GM19324 (cell line): ENCODE measurements around the gene LIX1L.

Experiments used
- ATAC-seq: cut with Tn5 transposase; IDR thresholded peaks from one replicate; pipeline ENCODE4 v1.9.1; 2021; ENCODE audit warnings: mild to moderate bottlenecking, moderate library complexity; ENCODE audit not compliant: unreplicated experiment, low FRiP score

Gene LIX1L

DNA sequence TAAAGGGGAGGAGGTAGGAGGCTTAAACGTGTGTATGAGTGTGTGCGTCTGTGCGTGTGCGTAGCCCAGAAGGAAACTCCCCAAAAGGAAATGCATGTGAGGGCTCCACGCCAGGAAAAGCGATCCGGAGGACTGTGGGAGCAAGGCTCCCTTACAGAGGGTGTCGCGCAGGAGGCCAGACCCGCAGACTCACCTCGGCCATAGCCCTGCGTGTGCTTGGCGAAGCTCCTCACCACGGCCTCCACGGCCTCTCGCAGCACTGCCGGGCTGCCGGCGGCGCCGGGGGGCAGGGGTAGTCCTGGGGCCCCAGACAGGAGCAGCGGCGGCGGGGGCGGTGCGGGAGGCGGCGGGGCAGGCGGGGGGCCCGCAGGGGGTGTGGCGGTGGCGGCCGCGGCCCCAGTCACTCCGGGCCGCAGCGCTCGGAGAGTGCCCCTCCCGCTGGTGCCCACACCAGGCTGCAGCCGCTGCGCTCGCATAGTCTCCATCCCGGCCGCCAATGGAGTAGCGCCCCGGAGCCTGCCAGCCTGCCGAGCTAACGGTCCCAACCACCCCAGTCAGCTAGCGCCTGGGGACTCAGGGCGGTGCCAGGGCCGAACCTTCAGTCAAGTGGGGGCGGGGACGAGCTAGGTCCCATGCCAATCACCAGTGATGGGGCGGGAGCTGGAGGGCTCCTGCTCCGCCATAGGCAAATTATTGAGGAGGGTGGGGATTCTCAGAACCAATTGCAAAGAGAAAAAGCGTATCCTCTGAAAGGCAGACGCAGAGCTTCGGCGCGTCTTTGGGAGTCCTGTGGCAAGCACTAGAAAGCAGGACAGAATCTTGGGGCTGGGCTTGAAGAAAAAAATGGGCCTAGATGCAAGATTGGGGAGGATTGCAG, at the start of gene LIX1L:
TSS of gene LIX1L (minus strand) at position 575 of the 877 bp plus-strand sequence. CDS start at position 485, 90 bp downstream.
- ATAC-seq, result peak; percentile 91

DNA sequence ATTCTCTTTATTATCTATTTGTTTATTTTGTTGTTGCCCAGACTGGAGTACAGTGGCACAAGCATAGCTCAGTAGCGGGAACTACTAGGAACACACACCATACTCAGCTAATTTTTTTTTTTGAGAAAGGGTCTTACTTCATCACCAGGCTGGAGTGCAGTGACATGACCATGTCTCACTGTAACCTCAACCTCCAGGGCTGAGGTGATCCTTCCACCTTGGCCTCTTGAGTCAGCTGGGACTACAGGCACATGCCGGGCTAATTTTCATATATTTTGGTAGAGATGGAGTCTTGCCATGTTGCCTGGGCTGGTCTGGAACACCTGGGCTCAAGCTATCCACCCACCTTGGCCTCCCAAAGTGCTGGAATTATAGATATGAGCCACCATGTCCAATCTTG, 43.9 kb upstream of the LIX1L start:
- ATAC-seq, result no peak

DNA sequence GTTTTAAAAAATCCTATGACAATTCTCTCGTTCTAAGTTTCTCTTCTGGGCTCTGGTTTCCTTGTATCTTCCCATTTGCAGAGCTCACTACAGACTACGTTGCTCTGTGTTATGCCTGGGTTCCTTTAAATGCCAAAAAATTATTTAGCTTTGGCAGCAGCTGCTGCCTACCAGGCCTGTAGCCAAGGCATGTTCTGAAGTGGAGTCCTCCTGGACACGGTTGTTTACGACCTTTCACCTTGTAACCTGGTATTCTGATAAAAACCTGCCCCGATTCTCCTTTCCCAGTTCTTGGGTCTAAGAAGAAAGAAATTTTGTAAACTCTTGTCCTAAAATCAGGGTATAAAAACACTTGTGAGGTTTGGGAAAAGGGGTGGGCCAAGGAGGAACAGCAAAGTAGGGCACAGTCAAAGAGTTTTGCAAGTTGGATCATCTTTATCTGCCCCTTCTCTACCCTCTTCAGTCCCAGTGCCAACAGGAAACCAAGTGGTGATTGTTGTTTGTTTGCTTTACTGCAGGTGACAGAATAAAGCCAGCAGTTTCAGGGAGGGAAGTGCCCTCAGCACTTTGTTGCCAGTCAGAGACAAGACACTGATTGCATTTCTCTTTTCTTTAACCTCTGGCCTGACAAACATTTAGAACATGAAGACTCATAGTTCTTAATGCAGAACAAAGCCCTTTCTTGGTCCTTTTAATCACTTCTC, 41.7 kb upstream of the LIX1L start:
- no peak for ATAC-seq

DNA sequence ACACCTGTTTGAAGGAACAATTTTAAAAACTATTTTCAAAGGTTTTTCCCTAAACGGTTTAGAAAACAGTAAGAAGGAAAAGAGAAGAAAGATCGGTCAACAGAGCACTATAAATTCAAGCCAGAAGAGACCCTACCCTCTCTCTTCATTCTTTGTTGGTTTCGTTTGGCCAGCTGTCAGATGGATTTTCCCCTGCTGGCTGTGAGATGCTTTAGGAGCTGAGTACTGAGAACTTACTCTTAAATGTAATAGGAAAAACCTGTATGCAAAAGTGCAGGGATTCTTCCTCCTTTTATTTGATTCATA, 39.9 kb upstream of the LIX1L start:
- ATAC-seq, result no peak

- ATAC-seq, result no peak
Observed at GRCh38 chr1:145997016-145997717, 39.4 kb upstream of the LIX1L start.

DNA sequence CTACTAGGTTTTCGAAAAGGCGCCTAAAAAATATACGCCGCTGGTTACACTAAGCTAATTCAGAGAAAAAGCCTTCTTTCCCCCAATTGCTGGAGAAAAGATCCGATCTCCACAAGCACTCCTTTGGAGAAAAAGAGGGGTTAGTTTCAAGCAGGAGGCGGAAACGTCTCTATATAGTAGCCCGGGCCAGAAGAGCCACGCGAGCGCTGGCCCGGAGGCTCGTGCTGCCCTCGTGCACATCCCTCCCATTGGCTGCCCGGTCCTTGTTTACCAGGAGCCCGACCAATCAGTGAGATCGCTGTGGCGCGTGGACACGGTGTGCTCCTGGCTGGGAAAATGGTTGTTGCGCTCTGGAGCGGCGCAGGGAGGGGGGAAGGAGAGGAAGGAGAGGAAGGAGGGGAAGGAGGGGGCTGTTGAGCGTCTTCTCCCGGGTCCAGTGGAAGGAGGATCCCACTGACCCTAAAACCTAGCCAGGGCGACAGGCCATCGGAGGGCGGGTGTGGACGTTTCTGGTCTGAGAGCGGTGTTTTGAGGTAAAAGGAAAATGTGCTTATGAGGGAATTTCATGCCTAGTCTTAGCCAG, 38.7 kb upstream of the LIX1L start, which contains the start of gene TXNIP:
TSS of gene TXNIP (minus strand) at position 147 of the 583 bp plus-strand sequence. CDS start 313 bp downstream, outside the sequence.
- peak; percentile 90 for ATAC-seq

DNA sequence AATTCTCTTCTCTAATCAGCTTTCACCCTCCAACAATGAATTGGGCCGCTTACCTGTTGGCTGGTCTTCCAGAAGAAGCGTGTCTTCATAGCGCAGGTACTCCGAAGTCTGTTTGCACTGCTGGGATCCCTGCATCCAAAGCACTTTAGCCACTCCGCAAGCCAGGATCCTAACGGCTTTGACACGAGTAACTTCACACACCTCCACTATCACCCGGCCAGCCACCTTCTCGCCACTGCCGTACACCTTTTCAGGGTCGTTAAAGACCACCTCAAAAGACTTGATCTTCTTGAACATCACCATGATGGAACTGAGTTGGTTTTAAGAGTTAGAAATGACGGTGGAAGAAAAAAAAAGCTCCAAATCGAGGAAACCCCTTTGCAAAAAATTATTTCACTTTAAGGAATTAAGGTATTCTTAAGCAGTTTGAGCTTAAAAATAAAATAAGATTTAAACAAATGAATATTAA, 38.2 kb upstream of the LIX1L start:
- ATAC-seq, result no peak

DNA sequence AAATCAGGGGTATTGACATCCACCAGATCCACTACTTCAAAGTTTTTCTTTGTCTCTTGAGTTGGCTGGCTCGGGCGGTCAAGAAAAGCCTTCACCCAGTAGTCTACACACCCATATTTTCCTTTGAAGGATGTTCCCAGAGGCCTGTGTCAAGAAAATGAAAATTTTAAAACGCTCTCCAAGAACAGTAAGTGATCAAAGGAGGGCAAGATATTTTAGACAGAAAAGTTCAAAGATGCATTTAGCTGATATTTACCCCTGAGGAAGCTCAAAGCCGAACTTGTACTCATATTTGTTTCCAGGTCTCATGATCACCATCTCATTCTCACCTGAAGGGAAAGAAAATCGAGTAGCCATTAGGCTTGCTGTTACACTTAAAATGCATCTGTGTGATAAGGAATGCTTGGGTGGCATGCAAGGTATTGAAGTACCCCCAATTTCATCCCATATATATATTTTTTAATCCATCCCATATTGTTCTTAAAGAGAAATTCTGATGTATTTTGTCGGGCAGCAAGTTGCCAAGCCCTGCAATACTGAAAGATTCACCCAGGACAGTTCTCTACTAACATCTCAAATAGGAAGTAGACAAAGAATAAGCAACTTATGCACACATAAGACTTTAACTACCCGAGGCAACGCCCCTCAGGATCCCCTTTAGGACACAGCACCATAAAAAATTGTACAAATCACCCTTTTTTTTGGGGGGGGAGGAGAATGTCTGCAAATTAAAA, 37.5 kb upstream of the LIX1L start:
- ATAC-seq, result no peak

DNA sequence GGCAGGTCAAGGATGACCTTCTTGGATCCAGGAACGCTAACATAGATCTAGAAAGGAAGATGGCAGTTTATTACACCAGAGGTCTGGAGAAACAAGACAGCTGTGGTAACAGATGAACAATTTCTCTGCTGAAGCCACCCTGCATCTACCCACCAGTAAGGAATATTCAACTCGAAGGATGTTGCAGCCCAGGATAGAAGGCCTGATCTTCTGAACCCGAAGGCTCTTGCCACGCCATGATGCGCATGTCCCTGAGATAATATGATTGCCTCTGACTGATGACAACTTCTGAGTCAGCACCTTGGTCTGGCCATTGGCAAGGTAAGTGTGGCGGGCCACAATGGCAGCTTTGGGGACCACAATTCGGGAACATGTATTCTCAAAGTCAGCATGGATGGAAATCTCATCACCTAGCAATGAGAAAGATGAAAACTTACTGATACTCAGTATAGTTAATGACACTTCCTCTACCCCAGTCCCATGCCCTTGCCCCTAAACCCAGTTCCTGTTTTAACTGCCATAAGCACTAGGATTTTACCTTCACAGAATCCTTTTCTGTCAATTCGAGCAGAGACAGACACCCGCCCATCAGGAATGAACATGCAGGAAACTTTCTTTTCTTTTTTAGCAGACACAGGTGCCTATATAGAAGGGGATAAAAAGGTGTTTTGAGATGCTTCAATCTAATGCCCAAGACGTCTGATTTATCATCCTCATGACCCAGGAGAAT, 36.7 kb upstream of the LIX1L start:
- no peak for ATAC-seq

- no peak for ATAC-seq
Observed at GRCh38 chr1:145993618-145994390, 36.0 kb upstream of the LIX1L start.

DNA sequence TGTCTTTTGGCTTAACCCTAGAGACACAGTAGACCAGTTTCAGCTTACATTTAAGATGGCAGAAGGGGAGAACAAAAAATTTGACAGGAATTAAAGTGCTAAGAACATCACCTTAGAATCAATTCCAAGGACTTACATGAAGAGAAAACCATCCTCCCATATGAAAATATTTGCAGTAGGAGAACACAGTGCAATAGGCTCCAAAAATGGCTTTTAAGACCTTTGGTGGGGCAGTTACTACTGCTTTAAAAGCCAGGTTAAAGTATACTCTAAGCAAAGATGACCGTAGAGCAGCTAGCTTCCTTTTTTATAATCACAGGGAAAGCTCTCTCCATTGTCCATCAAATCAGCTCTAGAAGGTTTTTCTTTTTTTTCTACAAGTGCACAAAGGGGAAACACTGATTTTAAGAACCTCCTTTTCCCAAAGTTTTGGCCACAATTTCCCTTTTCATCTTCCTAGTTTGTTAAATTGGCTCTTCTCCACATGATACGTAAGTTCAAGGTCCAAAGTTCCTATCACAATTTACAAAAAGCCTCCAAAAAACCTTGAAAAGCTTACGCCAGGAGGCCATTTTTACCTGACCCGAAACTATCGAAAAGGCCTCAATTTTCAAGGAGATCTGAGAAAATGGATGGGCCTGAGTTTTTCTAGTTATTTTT, 35.3 kb upstream of the LIX1L start:
- ATAC-seq, result no peak

DNA sequence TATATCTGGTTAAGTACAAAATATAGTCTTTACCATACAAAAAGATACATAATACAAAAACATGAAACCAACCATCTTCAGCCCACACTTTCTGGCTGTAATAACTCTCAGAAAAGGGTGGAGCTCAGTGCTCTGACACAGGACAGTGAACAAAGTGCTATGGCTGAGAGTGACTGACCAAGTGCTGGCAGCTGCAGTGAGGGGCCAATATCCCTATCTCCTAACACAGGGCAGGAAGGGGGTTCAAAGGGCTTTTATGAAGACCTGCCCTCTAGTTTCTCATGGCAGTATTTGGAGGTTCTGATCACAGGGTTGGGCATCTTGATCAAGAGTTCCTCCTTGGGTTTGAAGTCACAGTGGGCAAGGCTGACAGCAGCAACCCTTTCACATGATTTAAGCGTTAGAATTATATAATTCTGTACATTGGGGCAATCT, 34.7 kb upstream of the LIX1L start:
- no peak for ATAC-seq

DNA sequence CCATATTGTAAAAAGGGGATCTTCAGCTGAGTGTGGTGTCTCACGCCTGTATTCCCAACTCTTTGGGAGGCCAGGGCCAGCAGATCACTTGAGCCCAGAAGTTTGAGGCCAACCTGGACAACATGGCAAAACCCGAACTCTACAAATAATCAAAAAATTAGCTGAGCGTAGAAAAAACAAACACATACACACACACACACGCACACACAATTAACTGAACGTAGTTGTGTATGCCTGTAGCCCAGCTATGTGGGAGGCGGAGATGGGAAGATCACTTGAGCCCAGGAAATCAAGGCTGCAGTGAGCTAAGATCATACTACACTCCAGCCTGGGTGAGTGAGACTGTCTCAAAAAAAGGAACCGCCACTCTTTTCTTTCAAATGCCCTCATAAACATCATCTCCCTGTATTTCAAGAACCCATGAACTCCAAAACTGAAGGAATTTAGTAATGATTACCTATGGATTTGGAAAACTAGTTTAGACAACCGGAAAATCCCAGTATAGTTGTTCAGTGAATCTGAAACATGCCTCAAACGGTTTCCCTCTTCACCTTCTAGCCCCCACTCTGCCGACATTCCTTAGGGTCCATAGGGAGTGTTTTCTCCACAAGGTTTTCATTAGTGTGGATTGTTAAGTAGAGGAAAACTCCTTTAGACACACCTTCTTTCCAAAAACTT, 34.1 kb upstream of the LIX1L start:
- no peak for ATAC-seq

DNA sequence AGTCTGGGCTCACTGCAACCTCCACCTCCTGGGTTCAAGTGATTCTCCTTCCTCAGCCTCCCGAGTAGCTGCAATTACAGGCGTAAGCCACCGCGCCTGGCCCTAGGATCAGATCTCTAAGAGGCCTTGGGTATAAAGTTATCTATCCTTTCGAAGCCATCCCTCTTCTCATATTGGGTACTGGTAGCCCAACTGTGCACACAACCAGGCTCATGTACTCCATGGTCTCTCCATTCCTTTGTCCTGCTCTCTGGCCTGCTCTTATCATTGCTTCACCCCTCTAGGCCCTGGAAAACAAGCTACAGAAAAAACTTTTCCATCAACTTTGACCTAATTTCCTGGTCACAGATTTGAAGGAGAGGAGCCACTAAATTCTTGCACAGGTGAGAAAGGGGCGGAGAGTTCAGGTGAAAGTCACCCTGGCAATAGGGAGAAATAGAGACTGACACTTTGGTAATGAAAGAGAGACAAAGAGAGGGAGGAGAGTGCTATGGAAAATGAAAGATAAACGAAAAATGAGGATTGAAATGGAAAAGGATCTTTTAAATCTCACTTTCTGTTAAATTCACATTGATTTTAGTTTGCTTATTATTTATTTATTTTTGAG, 32.5 kb upstream of the LIX1L start:
- no peak for ATAC-seq

- ATAC-seq, result no peak
Observed at GRCh38 chr1:145988773-145989172, 31.0 kb upstream of the LIX1L start.

- ATAC-seq, result no peak
Observed at GRCh38 chr1:145987926-145988325, 30.1 kb upstream of the LIX1L start.

DNA sequence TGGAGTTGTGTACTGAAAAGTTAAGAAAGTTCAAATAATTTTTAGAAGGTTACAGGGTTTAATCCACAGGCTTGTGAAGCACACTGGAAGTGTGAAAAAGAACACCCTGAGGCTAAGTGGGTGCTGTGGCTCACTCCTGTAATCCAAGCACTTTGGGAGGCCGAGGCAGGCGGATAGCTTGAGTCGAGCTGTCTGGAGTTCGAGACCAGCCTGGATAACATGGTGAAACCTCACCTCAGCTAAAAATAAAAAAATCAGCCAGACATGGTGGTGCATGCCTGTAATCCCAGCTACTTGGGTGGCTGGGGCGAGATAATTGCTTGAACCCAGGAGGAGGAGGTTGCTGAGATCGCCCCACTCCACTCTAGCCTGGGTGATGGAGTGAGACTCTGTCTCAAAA, 28.7 kb upstream of the LIX1L start:
- ATAC-seq, result no peak
